ENCODE results near the gene LPIN3. TPM values are rescaled to one million over a fixed set of nuclear protein-coding genes. Genes with fewer than 3 reads are reported as not detected.

Gene LPIN3
- total and polyA plus RNA-seq, 2 experiments from 2014 or later = 6.1 to 9.7 TPM

- no peak for TF ChIP-seq REST (IDR thresholded peaks at IDR 0.05; ENCODE audit: unreplicated experiment)
- TF ChIP-seq EZH2phosphoT487 (IDR thresholded peaks at IDR 0.05; ENCODE audit: unreplicated experiment) = no peak
- no peak for TF ChIP-seq CREB1 (CRISPR knock-in tag; IDR thresholded peaks at IDR 0.05; ENCODE audit: low read depth)
These were observed 52.5 kb downstream of the LPIN3 start (continued) for GRCh38 chr20:41392871-41393704.

- no peaks in the 10 kb centered on the region for H3F3A ChIP-seq (replicated peaks; ENCODE audit: low read depth)
- no peaks in the 10 kb centered on the region for H3K27me3 ChIP-seq (ENCODE audit: insufficient read depth)
- no peak overlapping the region for H2AFZ ChIP-seq
- H3K4me1 Mint-ChIP-seq = peaks cover 13% of the 10 kb centered on the region; the same call in 2 of the 3 replicates
- peaks cover 6% of the 10 kb centered on the region for H3K27me3 Mint-ChIP-seq (ENCODE audit: insufficient read depth, low read depth, poor library complexity)
- no peak overlapping the region for H3K4me3 Mint-ChIP-seq
- no peaks in the 10 kb centered on the region for H3K36me3 Mint-ChIP-seq (ENCODE audit: low read depth)
- no peaks in the 10 kb centered on the region for H4K20me1 ChIP-seq (replicated peaks; ENCODE audit: insufficient read depth)
- no peak overlapping the region for H3K4me2 ChIP-seq
- no peaks in the 10 kb centered on the region for H3K9me3 Mint-ChIP-seq
- no peak overlapping the region for H3K27ac Mint-ChIP-seq
- peaks cover 11% of the 10 kb centered on the region for H3K4me1 ChIP-seq (ENCODE audit: insufficient read depth)
- no peaks in the 10 kb centered on the region for H3K79me2 ChIP-seq (replicated peaks; ENCODE audit: insufficient read depth)
- no peaks in the 10 kb centered on the region for H3K9me2 ChIP-seq (ENCODE audit: insufficient read depth)
- no peak overlapping the region for H3K27ac ChIP-seq (ENCODE audit: low read depth)
- DNase-seq (ENCODE audit: low spot score) (no peak), ATAC-seq (no peak)
- H3K4me3 ChIP-seq = no peak overlapping the region
- TF ChIP-seq JUNB (IDR thresholded peaks at IDR 0.05; ENCODE audit: unreplicated experiment) (no peak), CTCF (conservative IDR thresholded peaks at IDR 0.05; ENCODE audit: low read depth in 2 of 2) (no peak), NANOG (IDR thresholded peaks at IDR 0.05; ENCODE audit: borderline replicate concordance) (no peak)
- TF ChIP-seq, protein P1, sequence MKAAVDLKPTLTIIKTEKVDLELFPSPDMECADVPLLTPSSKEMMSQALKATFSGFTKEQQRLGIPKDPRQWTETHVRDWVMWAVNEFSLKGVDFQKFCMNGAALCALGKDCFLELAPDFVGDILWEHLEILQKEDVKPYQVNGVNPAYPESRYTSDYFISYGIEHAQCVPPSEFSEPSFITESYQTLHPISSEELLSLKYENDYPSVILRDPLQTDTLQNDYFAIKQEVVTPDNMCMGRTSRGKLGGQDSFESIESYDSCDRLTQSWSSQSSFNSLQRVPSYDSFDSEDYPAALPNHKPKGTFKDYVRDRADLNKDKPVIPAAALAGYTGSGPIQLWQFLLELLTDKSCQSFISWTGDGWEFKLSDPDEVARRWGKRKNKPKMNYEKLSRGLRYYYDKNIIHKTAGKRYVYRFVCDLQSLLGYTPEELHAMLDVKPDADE (IDR thresholded peaks at IDR 0.05) = no peak
- H3K36me3 ChIP-seq (ENCODE audit: insufficient read depth) = no peaks in the 10 kb centered on the region
These were observed 53.1 kb downstream of the LPIN3 start for GRCh38 chr20:41393705-41394066.
